ENCODE data around the gene NUTM2E. TPM values are rescaled to one million over a fixed set of nuclear protein-coding genes. Genes with fewer than 3 reads are reported as not detected.
A peak's percentile ranks its signal among the peaks of the same experiment; 100 is the strongest.
"Not testable (repeated sequence)": the region's sequence is repeated elsewhere in the genome, so short reads cannot be mapped to it uniquely, and the experiment has no call there.

The NUTM2E gene
- total RNA-seq, 5 donors from 2014 or later (not counting 1 experiment from before 2014, with no cell fraction given) = 0.10 to 1.3 (median 0.71) TPM; not detected in 1

GRCh38 chr10:79789351-79789750 is 37.2 kb upstream of the NUTM2E start:
- POLR2A ChIA-PET; H3K36me3 ChIP-seq (ENCODE audit: control insufficient read depth in 2 of 2, extremely low read depth in 1 of 2, insufficient read depth in 1 of 2, low read length in 1 of 2); H3K27me3 ChIP-seq (replicated peaks in 1 of 2; ENCODE audit: control insufficient read depth in 2 of 2, extremely low read depth in 1 of 2, insufficient read depth in 2 of 2, low read length in 1 of 2); H3K27ac ChIP-seq (ENCODE audit: low read length); H3K4me3 ChIP-seq (ENCODE audit: control insufficient read depth in 1 of 2, extremely low read depth in 1 of 2, low read length in 1 of 2); H3K4me3 Mint-ChIP-seq; CTCF ChIA-PET; H3K36me3 Mint-ChIP-seq; H3K4me1 Mint-ChIP-seq; H3K27me3 Mint-ChIP-seq; H3K9me3 Mint-ChIP-seq; DNase-seq; H3K27ac Mint-ChIP-seq; H3K9me3 ChIP-seq; H3K4me1 ChIP-seq (ENCODE audit: control insufficient read depth in 1 of 2, extremely low read depth in 1 of 2, insufficient read depth in 2 of 2, low read length in 2 of 2): not testable (repeated sequence)
- WGBS (ENCODE audit: insufficient coverage) = no CpG with 5 or more reads among the region's 2 CpGs
- ATAC-seq (replicated peaks in 1 of 4) = peak; percentile 34 to 54 (median 44)

GRCh38 chr10:79791906-79792517 is 34.5 kb upstream of the NUTM2E start:
- H3K27ac ChIP-seq (ENCODE audit: low read length); H3K36me3 Mint-ChIP-seq; POLR2A ChIA-PET; H3K4me3 ChIP-seq (ENCODE audit: control insufficient read depth in 1 of 2, extremely low read depth in 1 of 2, low read length in 1 of 2); DNase-seq; ATAC-seq (replicated peaks in 1 of 4); H3K9me3 Mint-ChIP-seq; H3K27ac Mint-ChIP-seq; H3K9me3 ChIP-seq; H3K4me1 ChIP-seq (ENCODE audit: control insufficient read depth in 1 of 2, extremely low read depth in 1 of 2, insufficient read depth in 2 of 2, low read length in 2 of 2); H3K4me3 Mint-ChIP-seq; H3K27me3 ChIP-seq (replicated peaks in 1 of 2; ENCODE audit: control insufficient read depth in 2 of 2, extremely low read depth in 1 of 2, insufficient read depth in 2 of 2, low read length in 1 of 2); H3K27me3 Mint-ChIP-seq; H3K36me3 ChIP-seq (ENCODE audit: control insufficient read depth in 2 of 2, extremely low read depth in 1 of 2, insufficient read depth in 1 of 2, low read length in 1 of 2); H3K4me1 Mint-ChIP-seq; CTCF ChIA-PET: not testable (repeated sequence)
- WGBS (ENCODE audit: insufficient coverage) = no CpG with 5 or more reads among the region's 4 CpGs

- ATAC-seq (replicated peaks in 1 of 4); H3K36me3 ChIP-seq (ENCODE audit: control insufficient read depth in 2 of 2, extremely low read depth in 1 of 2, insufficient read depth in 1 of 2, low read length in 1 of 2); H3K27ac Mint-ChIP-seq; H3K9me3 Mint-ChIP-seq; H3K27ac ChIP-seq (ENCODE audit: low read length); POLR2A ChIA-PET; DNase-seq; H3K4me1 ChIP-seq (ENCODE audit: control insufficient read depth in 1 of 2, extremely low read depth in 1 of 2, insufficient read depth in 2 of 2, low read length in 2 of 2); H3K4me3 ChIP-seq (ENCODE audit: control insufficient read depth in 1 of 2, extremely low read depth in 1 of 2, low read length in 1 of 2); H3K27me3 Mint-ChIP-seq; H3K36me3 Mint-ChIP-seq; H3K9me3 ChIP-seq; H3K27me3 ChIP-seq (replicated peaks in 1 of 2; ENCODE audit: control insufficient read depth in 2 of 2, extremely low read depth in 1 of 2, insufficient read depth in 2 of 2, low read length in 1 of 2); H3K4me1 Mint-ChIP-seq; H3K4me3 Mint-ChIP-seq; CTCF ChIA-PET: not testable (repeated sequence)
- WGBS (ENCODE audit: insufficient coverage) = no CpG with 5 or more reads among the region's 1 CpG
Observed at GRCh38 chr10:79799337-79799736, 27.2 kb upstream of the NUTM2E start.

- DNase-seq; H3K27me3 Mint-ChIP-seq; H3K9me3 ChIP-seq; CTCF ChIA-PET; H3K27me3 ChIP-seq (replicated peaks in 1 of 2; ENCODE audit: control insufficient read depth in 2 of 2, extremely low read depth in 1 of 2, insufficient read depth in 2 of 2, low read length in 1 of 2); H3K4me1 ChIP-seq (ENCODE audit: control insufficient read depth in 1 of 2, extremely low read depth in 1 of 2, insufficient read depth in 2 of 2, low read length in 2 of 2); H3K4me3 ChIP-seq (ENCODE audit: control insufficient read depth in 1 of 2, extremely low read depth in 1 of 2, low read length in 1 of 2); H3K4me1 Mint-ChIP-seq; H3K4me3 Mint-ChIP-seq; H3K36me3 ChIP-seq (ENCODE audit: control insufficient read depth in 2 of 2, extremely low read depth in 1 of 2, insufficient read depth in 1 of 2, low read length in 1 of 2); H3K9me3 Mint-ChIP-seq; H3K27ac ChIP-seq (ENCODE audit: low read length); ATAC-seq (replicated peaks in 1 of 4); H3K27ac Mint-ChIP-seq; POLR2A ChIA-PET; H3K36me3 Mint-ChIP-seq: not testable (repeated sequence)
- no CpG with 5 or more reads among the region's 2 CpGs for WGBS (ENCODE audit: insufficient coverage)
Observed at GRCh38 chr10:79805857-79806256, 20.7 kb upstream of the NUTM2E start.

GRCh38 chr10:79811895-79812294 is 14.6 kb upstream of the NUTM2E start:
- H3K4me3 Mint-ChIP-seq; H3K36me3 Mint-ChIP-seq; H3K27ac ChIP-seq (ENCODE audit: low read length); H3K9me3 Mint-ChIP-seq; H3K4me1 ChIP-seq (ENCODE audit: control insufficient read depth in 1 of 2, extremely low read depth in 1 of 2, insufficient read depth in 2 of 2, low read length in 2 of 2); H3K36me3 ChIP-seq (ENCODE audit: control insufficient read depth in 2 of 2, extremely low read depth in 1 of 2, insufficient read depth in 1 of 2, low read length in 1 of 2); DNase-seq; H3K27me3 ChIP-seq (replicated peaks in 1 of 2; ENCODE audit: control insufficient read depth in 2 of 2, extremely low read depth in 1 of 2, insufficient read depth in 2 of 2, low read length in 1 of 2); H3K27ac Mint-ChIP-seq; ATAC-seq (replicated peaks in 1 of 4); POLR2A ChIA-PET; H3K9me3 ChIP-seq; H3K27me3 Mint-ChIP-seq; CTCF ChIA-PET; H3K4me3 ChIP-seq (ENCODE audit: control insufficient read depth in 1 of 2, extremely low read depth in 1 of 2, low read length in 1 of 2): not testable (repeated sequence)
- peaks cover 2 to 12% (median 7%) of the 10 kb centered on the region in 3 donors for H3K4me1 Mint-ChIP-seq

- H3K4me3 Mint-ChIP-seq; ATAC-seq (replicated peaks in 1 of 4): not testable (repeated sequence)
- 20% methylated on average over 1 of the region's 2 CpGs for WGBS (ENCODE audit: insufficient coverage)
Observed at GRCh38 chr10:79816290-79816689, 10.2 kb upstream of the NUTM2E start.

GRCh38 chr10:79823387-79823786 is 3.2 kb upstream of the NUTM2E start:
- not testable (repeated sequence) for H3K9me3 ChIP-seq; H3K27ac ChIP-seq (ENCODE audit: low read length)

More at GRCh38 chr10:79816290-79816689, 10.2 kb upstream of the NUTM2E start:
- CTCF ChIA-PET; H3K27ac Mint-ChIP-seq; H3K27me3 Mint-ChIP-seq; H3K36me3 ChIP-seq (ENCODE audit: control insufficient read depth in 2 of 2, extremely low read depth in 1 of 2, insufficient read depth in 1 of 2, low read length in 1 of 2); H3K27me3 ChIP-seq (replicated peaks in 1 of 2; ENCODE audit: control insufficient read depth in 2 of 2, extremely low read depth in 1 of 2, insufficient read depth in 2 of 2, low read length in 1 of 2); POLR2A ChIA-PET; H3K9me3 Mint-ChIP-seq; DNase-seq; H3K4me1 ChIP-seq (ENCODE audit: control insufficient read depth in 1 of 2, extremely low read depth in 1 of 2, insufficient read depth in 2 of 2, low read length in 2 of 2); H3K4me3 ChIP-seq (ENCODE audit: control insufficient read depth in 1 of 2, extremely low read depth in 1 of 2, low read length in 1 of 2); H3K27ac ChIP-seq (ENCODE audit: low read length); H3K36me3 Mint-ChIP-seq; H3K9me3 ChIP-seq: not testable (repeated sequence)
- peaks cover 10 to 12% (median 12%) of the 10 kb centered on the region in 3 donors for H3K4me1 Mint-ChIP-seq

More at GRCh38 chr10:79823387-79823786, 3.2 kb upstream of the NUTM2E start:
- H3K4me3 ChIP-seq (ENCODE audit: control insufficient read depth in 1 of 2, extremely low read depth in 1 of 2, low read length in 1 of 2); H3K27me3 Mint-ChIP-seq; H3K27me3 ChIP-seq (replicated peaks in 1 of 2; ENCODE audit: control insufficient read depth in 2 of 2, extremely low read depth in 1 of 2, insufficient read depth in 2 of 2, low read length in 1 of 2); POLR2A ChIA-PET; ATAC-seq (replicated peaks in 1 of 4); H3K9me3 Mint-ChIP-seq; H3K36me3 ChIP-seq (ENCODE audit: control insufficient read depth in 2 of 2, extremely low read depth in 1 of 2, insufficient read depth in 1 of 2, low read length in 1 of 2); H3K36me3 Mint-ChIP-seq; H3K4me1 ChIP-seq (ENCODE audit: control insufficient read depth in 1 of 2, extremely low read depth in 1 of 2, insufficient read depth in 2 of 2, low read length in 2 of 2): not testable (repeated sequence)
- H3K4me3 Mint-ChIP-seq = peak overlapping the region in 1 of 3 donors; percentile 54
- DNase-seq = peak in 20 of 35 experiments; percentile 0 to 40 (median 15)
- CTCF ChIA-PET = interaction anchor here in 1 of 2 donors (0.7 kb wide), 1 partner anchor 194 kb away, joined by 4 read pairs; no protein-coding TSS in a partner anchor
- WGBS (ENCODE audit: insufficient coverage) = no CpG with 5 or more reads among the region's 6 CpGs
- H3K4me1 Mint-ChIP-seq = peaks cover 24 to 35% (median 29%) of the 10 kb centered on the region in 3 donors
- H3K27ac Mint-ChIP-seq = peak overlapping the region in 1 of 2 donors; percentile 82

All from T-cell (primary cell).